ENCODE data around the gene TLX1.

The TLX1 gene

GRCh38 chr10:101132636-101133473 is 1.8 kb downstream of the TLX1 start:
- TF ChIP-seq, protein P1, sequence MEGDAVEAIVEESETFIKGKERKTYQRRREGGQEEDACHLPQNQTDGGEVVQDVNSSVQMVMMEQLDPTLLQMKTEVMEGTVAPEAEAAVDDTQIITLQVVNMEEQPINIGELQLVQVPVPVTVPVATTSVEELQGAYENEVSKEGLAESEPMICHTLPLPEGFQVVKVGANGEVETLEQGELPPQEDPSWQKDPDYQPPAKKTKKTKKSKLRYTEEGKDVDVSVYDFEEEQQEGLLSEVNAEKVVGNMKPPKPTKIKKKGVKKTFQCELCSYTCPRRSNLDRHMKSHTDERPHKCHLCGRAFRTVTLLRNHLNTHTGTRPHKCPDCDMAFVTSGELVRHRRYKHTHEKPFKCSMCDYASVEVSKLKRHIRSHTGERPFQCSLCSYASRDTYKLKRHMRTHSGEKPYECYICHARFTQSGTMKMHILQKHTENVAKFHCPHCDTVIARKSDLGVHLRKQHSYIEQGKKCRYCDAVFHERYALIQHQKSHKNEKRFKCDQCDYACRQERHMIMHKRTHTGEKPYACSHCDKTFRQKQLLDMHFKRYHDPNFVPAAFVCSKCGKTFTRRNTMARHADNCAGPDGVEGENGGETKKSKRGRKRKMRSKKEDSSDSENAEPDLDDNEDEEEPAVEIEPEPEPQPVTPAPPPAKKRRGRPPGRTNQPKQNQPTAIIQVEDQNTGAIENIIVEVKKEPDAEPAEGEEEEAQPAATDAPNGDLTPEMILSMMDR (IDR thresholded peaks at IDR 0.05; ENCODE audit: low read depth, low read length) = no peak
- no peak for TF ChIP-seq MYC (IDR thresholded peaks at IDR 0.05; ENCODE audit: low read depth, low read length)
- no peak for TF ChIP-seq POLR2A (IDR thresholded peaks at IDR 0.05; ENCODE audit: extremely low read depth, insufficient read length)
- no peak for TF ChIP-seq MAX (IDR thresholded peaks at IDR 0.05; ENCODE audit: low read depth, low read length)
- DNase-seq (ENCODE audit: low read depth) = no peak
- H3K4me3 ChIP-seq (ENCODE audit: low read depth, low read length) = no peak overlapping the region

DNA sequence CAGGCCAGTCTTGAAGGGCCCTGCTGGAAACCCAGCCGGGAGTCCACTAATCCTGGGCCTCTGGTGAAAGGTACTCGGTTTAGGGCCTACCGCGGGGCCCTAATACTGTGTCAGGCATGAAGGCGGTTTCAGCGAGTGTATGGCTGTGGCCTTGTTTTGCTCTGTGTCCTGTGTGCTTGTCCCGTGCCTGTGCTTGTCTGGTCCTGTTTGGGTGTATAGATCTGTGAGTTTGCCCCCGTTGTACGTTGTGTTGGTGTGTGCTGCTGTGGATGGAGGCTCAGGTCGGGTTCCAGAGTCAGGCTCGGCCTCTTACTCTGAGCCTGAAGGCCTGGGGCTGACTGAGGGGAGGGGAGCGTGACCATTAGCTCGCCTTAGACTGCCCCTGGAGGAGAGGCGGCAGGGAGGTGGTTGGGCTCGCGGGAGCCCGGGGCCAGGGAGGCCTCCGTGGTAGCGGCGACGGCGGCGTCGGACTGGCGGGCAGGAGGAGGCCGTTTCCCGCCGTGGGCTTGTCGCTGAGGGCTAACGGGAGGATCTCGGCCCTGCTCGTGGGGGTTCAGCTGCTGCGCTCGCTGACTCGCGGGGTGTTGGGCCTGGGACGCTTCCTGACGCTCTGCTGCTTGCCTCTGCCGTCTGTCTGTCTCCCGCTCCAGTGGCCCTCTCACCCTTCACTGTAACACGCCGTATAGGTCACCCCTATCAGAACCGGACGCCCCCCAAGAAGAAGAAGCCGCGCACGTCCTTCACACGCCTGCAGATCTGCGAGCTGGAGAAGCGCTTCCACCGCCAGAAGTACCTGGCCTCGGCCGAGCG is 2.6 kb downstream of the TLX1 start:
- H3K4me3 ChIP-seq (ENCODE audit: low read depth, low read length) = no peak overlapping the region
- no peak for DNase-seq (ENCODE audit: low read depth)
- TF ChIP-seq POLR2A (IDR thresholded peaks at IDR 0.05; ENCODE audit: extremely low read depth, insufficient read length) (no peak), MAX (IDR thresholded peaks at IDR 0.05; ENCODE audit: low read depth, low read length) (no peak), MYC (IDR thresholded peaks at IDR 0.05; ENCODE audit: low read depth, low read length) (no peak)
- TF ChIP-seq, protein P1 (IDR thresholded peaks at IDR 0.05; ENCODE audit: low read depth, low read length) = no peak

DNA sequence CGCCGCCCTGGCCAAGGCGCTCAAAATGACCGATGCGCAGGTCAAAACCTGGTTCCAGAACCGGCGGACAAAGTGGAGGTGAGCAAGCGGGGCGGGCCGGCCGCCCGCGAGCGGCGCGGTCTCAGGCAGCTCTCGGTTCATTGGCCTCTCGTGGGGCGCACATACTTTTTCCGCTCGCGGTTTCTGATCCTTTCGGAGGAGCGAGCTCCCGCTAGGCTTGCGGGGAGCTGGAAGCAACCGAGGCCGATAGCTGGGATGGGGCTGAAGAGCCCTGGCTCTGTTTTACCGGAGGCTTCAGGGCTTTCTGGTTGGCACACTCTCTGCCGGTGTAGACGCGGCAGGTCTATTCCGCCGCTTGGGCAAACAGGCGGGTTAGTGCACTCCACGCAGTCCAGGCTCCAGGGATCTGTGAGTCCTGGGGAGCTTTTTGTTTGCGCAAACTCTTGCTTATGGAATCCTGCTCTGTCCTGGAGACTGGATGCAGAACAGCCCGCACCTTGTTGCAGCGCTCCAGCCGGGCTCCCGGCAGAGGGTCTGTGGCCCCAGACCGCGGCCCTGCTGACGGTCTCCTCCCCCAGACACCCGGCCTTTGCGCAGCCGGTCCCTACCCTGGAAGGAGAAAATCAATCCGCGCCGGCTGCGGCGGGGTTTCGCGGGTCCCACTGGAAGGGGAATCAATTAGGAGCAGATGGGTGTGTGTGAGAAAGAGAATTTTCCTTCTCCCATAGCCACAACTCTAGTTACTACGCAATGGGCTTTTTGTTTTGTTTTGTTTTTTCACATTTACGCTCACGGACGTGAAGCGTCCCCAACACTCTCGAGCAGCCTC is 3.4 kb downstream of the TLX1 start:
- no peak for TF ChIP-seq POLR2A (IDR thresholded peaks at IDR 0.05; ENCODE audit: extremely low read depth, insufficient read length)
- TF ChIP-seq, protein P1 (IDR thresholded peaks at IDR 0.05; ENCODE audit: low read depth, low read length) = no peak
- no peak for TF ChIP-seq MAX (IDR thresholded peaks at IDR 0.05; ENCODE audit: low read depth, low read length)
- TF ChIP-seq MYC (IDR thresholded peaks at IDR 0.05; ENCODE audit: low read depth, low read length) = no peak
- DNase-seq (ENCODE audit: low read depth) = no peak
- H3K4me3 ChIP-seq (ENCODE audit: low read depth, low read length) = no peak overlapping the region

DNA sequence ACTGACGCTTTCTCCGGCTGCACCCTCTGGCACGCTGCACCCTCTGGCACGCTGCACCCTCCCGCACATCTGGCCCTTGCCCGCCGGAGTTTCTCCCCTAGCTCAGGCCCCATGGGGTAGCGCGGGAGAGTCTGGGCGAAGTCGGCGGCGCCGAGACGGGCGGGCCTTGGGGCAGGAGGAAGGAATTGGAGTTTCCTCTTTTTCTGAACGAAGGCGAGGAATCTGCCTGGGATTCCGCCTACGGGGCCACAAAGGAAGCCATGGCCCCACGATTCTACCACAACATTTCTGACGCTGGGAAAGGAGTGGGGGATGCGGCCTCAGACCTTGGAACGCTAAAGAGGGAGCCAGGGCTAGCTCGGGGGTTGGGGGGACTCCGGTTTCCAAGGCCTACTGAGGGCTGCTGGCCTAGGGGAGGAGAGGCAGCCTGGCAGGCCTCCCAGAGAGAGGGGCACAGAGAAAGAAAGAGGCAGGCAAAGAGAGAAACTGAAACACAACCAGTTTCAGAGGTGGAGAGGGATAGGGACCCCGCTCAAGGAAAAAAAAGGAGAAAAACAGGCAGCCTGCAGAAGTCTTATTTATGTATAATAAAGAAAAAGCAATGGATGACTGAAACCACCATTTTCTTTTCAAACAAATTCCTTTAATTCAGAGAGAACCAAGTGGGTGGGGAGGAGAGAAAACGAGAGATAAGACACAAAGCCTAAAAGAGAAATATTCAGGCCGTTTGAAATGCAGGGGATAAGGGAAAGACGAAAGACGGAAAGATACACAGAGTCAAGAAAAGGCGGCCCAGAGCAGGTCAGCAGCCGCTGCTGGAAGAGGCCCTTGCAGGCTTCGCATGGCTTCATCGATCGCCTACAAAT is 4.3 kb downstream of the TLX1 start:
- TF ChIP-seq POLR2A (IDR thresholded peaks at IDR 0.05; ENCODE audit: extremely low read depth, insufficient read length) = no peak
- no peak for TF ChIP-seq MAX (IDR thresholded peaks at IDR 0.05; ENCODE audit: low read depth, low read length)
- TF ChIP-seq, protein P1 (IDR thresholded peaks at IDR 0.05; ENCODE audit: low read depth, low read length) = no peak
- TF ChIP-seq MYC (IDR thresholded peaks at IDR 0.05; ENCODE audit: low read depth, low read length) = no peak
- no peak overlapping the region for H3K4me3 ChIP-seq (ENCODE audit: low read depth, low read length)
- peak; percentile 62 for DNase-seq (ENCODE audit: low read depth)

Measured in NB4 (cell line).